ENCODE results near the gene RPH3AL. TPM values are rescaled to one million over a fixed set of nuclear protein-coding genes. Genes with fewer than 3 reads are reported as not detected.
A peak's percentile ranks its signal among the peaks of the same experiment; 100 is the strongest.

Gene RPH3AL
- total RNA-seq, 2 donors from 2014 or later = 11.7 to 17.8 TPM

GRCh38 chr17:356671-357434 lies 4.2 kb upstream of the RPH3AL start:
- Histone ChIP-seq H3K27me3 (replicated peaks; ENCODE audit: insufficient read depth) (no peaks in the 10 kb centered on the region), H3K4me1 (replicated peaks) (no peaks in the 10 kb centered on the region), H3K27ac (no peak overlapping the region), H3K9me3 (no peaks in the 10 kb centered on the region), H3K36me3 (no peaks in the 10 kb centered on the region), H3K4me3 (no peak overlapping the region)
- intact Hi-C loops (cut with DNase I) = no loop called here
- DNase-seq (ENCODE audit: low spot score) = no peak
- no peak for TF ChIP-seq POLR2A (IDR thresholded peaks at IDR 0.05)
- TF ChIP-seq, protein P1, sequence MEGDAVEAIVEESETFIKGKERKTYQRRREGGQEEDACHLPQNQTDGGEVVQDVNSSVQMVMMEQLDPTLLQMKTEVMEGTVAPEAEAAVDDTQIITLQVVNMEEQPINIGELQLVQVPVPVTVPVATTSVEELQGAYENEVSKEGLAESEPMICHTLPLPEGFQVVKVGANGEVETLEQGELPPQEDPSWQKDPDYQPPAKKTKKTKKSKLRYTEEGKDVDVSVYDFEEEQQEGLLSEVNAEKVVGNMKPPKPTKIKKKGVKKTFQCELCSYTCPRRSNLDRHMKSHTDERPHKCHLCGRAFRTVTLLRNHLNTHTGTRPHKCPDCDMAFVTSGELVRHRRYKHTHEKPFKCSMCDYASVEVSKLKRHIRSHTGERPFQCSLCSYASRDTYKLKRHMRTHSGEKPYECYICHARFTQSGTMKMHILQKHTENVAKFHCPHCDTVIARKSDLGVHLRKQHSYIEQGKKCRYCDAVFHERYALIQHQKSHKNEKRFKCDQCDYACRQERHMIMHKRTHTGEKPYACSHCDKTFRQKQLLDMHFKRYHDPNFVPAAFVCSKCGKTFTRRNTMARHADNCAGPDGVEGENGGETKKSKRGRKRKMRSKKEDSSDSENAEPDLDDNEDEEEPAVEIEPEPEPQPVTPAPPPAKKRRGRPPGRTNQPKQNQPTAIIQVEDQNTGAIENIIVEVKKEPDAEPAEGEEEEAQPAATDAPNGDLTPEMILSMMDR (IDR thresholded peaks at IDR 0.05) = no peak
- TF ChIP-seq POLR2AphosphoS5 (IDR thresholded peaks at IDR 0.05) = no peak
- 88% methylated on average over 30 of the region's 30 CpGs for WGBS

GRCh38 chr17:354651-355556 lies 2.3 kb upstream of the RPH3AL start:
- DNase-seq (ENCODE audit: low spot score) = no peak

GRCh38 chr17:353838-354234 lies 1.2 kb upstream of the RPH3AL start:
- TF ChIP-seq POLR2AphosphoS5 (IDR thresholded peaks at IDR 0.05) = no peak
- TF ChIP-seq POLR2A (IDR thresholded peaks at IDR 0.05) = no peak
- TF ChIP-seq, protein P1 (IDR thresholded peaks at IDR 0.05) = no peak
- Histone ChIP-seq H3K4me1 (replicated peaks) (peaks cover 3% of the 10 kb centered on the region), H3K4me3 (no peak overlapping the region), H3K36me3 (no peaks in the 10 kb centered on the region), H3K27me3 (replicated peaks; ENCODE audit: insufficient read depth) (no peaks in the 10 kb centered on the region), H3K9me3 (no peaks in the 10 kb centered on the region), H3K27ac (no peak overlapping the region)
- no peak for DNase-seq (ENCODE audit: low spot score)
- WGBS = 91% methylated on average over 8 of the region's 8 CpGs
- intact Hi-C loops (cut with DNase I) = no loop called here

More at GRCh38 chr17:354651-355556, 2.3 kb upstream of the RPH3AL start:
- intact Hi-C loops (cut with DNase I) = no loop called here
- no peaks in the 10 kb centered on the region for H3K4me1 ChIP-seq (replicated peaks)
- TF ChIP-seq, protein P1 (IDR thresholded peaks at IDR 0.05) = no peak
- TF ChIP-seq POLR2AphosphoS5 (IDR thresholded peaks at IDR 0.05) (no peak), POLR2A (IDR thresholded peaks at IDR 0.05) (no peak)
- 71% methylated on average over 19 of the region's 19 CpGs for WGBS
- H3K27me3 ChIP-seq (replicated peaks; ENCODE audit: insufficient read depth) = no peaks in the 10 kb centered on the region
- no peak overlapping the region for H3K27ac ChIP-seq
- no peaks in the 10 kb centered on the region for H3K9me3 ChIP-seq
- H3K36me3 ChIP-seq = no peaks in the 10 kb centered on the region
- H3K4me3 ChIP-seq = no peak overlapping the region

DNA sequence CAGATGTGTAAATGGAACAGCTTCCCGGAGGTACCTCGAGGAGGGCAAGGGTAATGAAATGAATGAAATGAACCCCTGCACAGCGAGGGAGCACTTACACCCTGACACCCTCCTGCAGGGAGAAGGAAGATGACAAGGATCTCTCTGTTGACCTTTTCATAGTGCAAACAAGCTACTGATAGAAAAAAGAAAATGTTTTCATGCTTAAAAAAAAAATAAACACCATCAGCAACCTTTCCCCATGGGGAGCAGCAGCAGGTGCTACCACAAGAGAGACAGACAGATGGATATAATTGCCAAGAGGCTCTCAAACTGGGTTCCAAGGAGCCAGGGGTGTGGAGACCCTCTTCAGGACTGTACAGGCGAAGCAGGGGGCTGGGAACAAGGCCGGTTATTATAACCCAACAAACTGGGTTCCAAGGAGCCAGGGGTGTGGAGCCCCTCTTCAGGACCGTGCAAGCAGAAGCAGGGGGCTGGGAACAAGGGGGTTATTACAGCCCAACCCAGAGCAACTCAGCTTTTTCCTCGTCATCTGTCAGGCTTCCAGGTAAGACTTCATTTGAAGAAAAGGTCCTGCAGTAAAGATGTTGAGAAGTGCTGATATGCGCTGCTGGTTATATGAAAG lies 718 bp upstream of the RPH3AL start:
- H3K36me3 ChIP-seq = no peaks in the 10 kb centered on the region
- peaks cover 3% of the 10 kb centered on the region for H3K4me1 ChIP-seq (replicated peaks)
- TF ChIP-seq POLR2AphosphoS5 (IDR thresholded peaks at IDR 0.05) (no peak), POLR2A (IDR thresholded peaks at IDR 0.05) (no peak)
- TF ChIP-seq, protein P1 (IDR thresholded peaks at IDR 0.05) = no peak
- no peaks in the 10 kb centered on the region for H3K9me3 ChIP-seq
- H3K4me3 ChIP-seq = no peak overlapping the region
- peak overlapping the region; percentile 74 to 82 for H3K27ac ChIP-seq
- H3K27me3 ChIP-seq (replicated peaks; ENCODE audit: insufficient read depth) = no peaks in the 10 kb centered on the region
- intact Hi-C loops (cut with DNase I) = no loop called here
- no peak for DNase-seq (ENCODE audit: low spot score)
- WGBS = 57% methylated on average over 8 of the region's 8 CpGs

All from prostate gland (tissue), 2 donors.